Stimulated activated naive CD8-positive, alpha-beta T cell treated with anti-CD3 and anti-CD28 coated beads, Interleukin-15, Interleukin-2, amounts not matched to agents 100 ng/mL and 50 ng/mL, for 24 hours (primary cell): Measurements from ENCODE around the gene CIAO2B.
"Not testable (repeated sequence)": the region's sequence is repeated elsewhere in the genome, so short reads cannot be mapped to it uniquely, and the experiment has no call there.

Experiments used
- H3K27ac Mint-ChIP-seq: one replicate; pipeline ENCODE4 v1.8.0; 2021; ENCODE audit warnings: mild to moderate bottlenecking, mixed read lengths
- H3K27me3 Mint-ChIP-seq: one replicate; pipeline ENCODE4 v1.8.0; 2021; ENCODE audit warnings: mixed read lengths
- H3K36me3 Mint-ChIP-seq: one replicate; pipeline ENCODE4 v1.8.0; 2021; ENCODE audit warnings: low read depth, mixed read lengths
- H3K4me1 Mint-ChIP-seq: one replicate; pipeline ENCODE4 v1.8.0; 2021; ENCODE audit warnings: low read depth, mixed read lengths
- H3K4me3 Mint-ChIP-seq: one replicate; pipeline ENCODE4 v1.8.0; 2021; ENCODE audit warnings: mild to moderate bottlenecking, mixed read lengths
- H3K9me3 Mint-ChIP-seq: one replicate; pipeline ENCODE4 v1.8.0; 2021; ENCODE audit warnings: mixed read lengths

The CIAO2B gene

DNA sequence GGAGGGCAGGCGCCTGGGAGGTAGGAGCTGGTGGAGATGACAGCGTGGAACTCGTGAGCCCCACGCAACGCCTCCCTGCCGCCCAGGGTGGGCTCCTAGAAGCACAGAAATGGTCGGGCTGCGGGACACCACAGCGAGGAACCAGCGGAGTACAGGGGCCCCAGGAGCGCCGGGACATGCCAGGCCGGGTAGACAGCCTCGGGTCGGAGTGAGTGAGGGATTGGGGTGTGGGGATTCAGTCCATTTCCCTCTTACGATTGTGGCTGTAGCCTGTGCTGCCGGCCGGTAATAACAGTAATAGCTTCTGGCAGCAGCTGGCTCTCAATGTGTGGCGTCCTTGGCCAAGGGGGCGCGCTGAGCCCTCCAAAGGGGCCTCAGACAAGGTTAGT is 14.6 kb upstream of the CIAO2B start:
- Mint-ChIP-seq H3K4me3 (peak overlapping the region; percentile 83), H3K36me3 (peaks cover 4% of the 10 kb centered on the region), H3K4me1 (peaks cover 20% of the 10 kb centered on the region), H3K9me3 (no peaks in the 10 kb centered on the region), H3K27ac (no peak overlapping the region), H3K27me3 (peaks cover 48% of the 10 kb centered on the region)

DNA sequence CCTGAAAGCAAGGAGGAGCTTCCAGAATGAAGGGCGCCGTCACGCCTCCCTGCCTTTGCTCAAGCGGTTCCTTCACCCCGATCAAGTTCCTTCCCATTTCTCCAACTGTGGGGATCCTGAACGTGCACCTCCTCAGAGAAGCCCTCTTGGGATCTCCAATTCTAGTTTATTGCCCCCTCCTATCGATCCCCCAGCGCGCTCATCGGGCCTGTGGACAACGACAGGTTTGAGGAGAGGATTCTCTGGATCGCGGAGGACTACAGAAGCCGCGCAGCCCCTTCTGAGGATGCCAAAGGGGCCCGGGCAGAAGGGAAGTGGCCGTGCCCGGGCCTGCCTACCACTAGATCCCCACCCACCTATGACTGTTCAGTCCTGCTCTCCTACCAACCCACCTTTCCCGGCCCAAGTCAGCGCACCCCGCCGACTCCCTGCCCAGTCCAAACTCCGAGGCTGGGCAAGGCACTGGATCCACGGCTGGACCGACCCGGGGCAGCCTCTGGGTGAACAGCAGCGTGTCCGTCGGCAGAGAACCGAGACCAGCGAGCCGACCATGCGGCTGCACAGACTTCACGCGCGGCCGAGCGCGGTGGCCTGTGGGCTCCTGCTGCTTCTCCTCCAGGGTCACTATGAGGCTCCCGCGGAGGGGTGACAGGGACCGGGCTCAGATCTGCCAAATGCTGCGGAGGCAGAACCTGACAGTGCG is 14.1 kb upstream of the CIAO2B start:
- Mint-ChIP-seq H3K4me1 (peaks cover 20% of the 10 kb centered on the region), H3K9me3 (no peaks in the 10 kb centered on the region), H3K27me3 (peaks cover 45% of the 10 kb centered on the region), H3K36me3 (peaks cover 4% of the 10 kb centered on the region), H3K4me3 (peak overlapping the region; percentile 83), H3K27ac (no peak overlapping the region)

DNA sequence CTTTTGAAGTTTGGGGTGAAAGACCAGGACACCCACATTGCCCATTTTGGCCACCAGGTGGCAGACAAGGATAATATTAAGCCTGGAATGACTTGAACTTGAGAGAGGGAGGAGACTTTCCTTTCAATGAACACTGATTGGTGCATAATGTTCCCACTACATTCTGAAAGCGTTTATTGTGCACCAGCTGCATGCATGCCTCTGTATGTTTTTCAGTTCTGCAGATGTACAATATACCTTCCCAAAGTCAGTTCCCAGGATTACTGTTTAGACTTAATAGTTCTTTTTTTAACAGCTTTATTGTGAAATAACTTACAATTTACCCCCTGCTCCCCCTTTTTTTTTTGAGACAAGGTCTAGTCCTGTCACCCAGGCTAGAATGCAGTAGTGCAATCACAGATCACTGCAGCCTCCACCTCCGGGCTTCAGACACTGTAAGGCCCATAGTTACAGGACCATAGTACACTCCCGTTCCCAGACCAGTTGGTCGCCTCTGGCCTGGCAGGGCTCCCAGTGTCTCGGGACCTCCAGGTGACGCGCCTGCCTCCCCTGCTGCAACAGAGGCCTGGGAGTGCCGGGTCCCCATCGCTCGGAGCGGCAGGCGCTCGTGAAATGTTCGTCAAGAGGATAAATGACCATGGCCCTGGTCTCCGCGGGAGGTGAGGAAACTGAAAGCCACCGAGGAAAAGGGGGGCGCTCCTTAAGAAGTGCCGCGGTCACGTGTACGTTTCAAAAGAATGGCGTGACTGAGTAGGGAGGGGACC is 13.3 kb upstream of the CIAO2B start:
- H3K9me3 Mint-ChIP-seq: no peaks in the 10 kb centered on the region
- peaks cover 11% of the 10 kb centered on the region for H3K36me3 Mint-ChIP-seq
- H3K4me3 Mint-ChIP-seq: peak overlapping the region; percentile 83
- H3K4me1 Mint-ChIP-seq: peaks cover 20% of the 10 kb centered on the region
- H3K27ac Mint-ChIP-seq: no peak overlapping the region
- H3K27me3 Mint-ChIP-seq: peaks cover 40% of the 10 kb centered on the region

- Mint-ChIP-seq H3K27ac (no peak overlapping the region), H3K27me3 (peaks cover 36% of the 10 kb centered on the region), H3K4me3 (peak overlapping the region; percentile 83), H3K9me3 (no peaks in the 10 kb centered on the region), H3K4me1 (peaks cover 20% of the 10 kb centered on the region), H3K36me3 (peaks cover 17% of the 10 kb centered on the region)
Observed at GRCh38 chr16:66946974-66947301, 12.7 kb upstream of the CIAO2B start.

GRCh38 chr16:66946541-66946940 is 12.3 kb upstream of the CIAO2B start:
- peaks cover 18% of the 10 kb centered on the region for H3K36me3 Mint-ChIP-seq
- H3K27ac Mint-ChIP-seq: no peak overlapping the region
- H3K9me3 Mint-ChIP-seq: no peaks in the 10 kb centered on the region
- H3K27me3 Mint-ChIP-seq: peaks cover 32% of the 10 kb centered on the region
- no peak overlapping the region for H3K4me3 Mint-ChIP-seq
- peaks cover 20% of the 10 kb centered on the region for H3K4me1 Mint-ChIP-seq

DNA sequence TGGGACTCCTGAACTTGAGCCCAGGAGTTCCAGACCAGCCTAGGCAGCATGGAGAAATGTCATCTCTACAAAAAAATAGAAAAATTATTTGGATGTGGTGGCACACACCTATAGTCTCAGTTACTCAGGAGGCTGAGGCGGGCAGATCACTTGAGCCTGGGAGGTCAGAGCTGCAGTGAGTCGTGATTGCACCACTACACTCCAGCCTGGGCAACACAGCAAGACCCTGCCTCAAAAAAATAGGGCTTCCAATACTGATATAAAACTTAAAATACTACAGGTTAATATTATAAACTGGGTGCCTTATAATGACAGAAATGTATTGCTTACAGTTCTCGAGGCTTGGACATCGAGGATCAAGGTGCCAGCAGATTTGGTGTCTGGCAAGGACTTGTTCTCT is 11.7 kb upstream of the CIAO2B start:
- H3K36me3 Mint-ChIP-seq: peaks cover 18% of the 10 kb centered on the region
- no peak overlapping the region for H3K27ac Mint-ChIP-seq
- H3K9me3 Mint-ChIP-seq: no peaks in the 10 kb centered on the region
- H3K27me3 Mint-ChIP-seq: peaks cover 27% of the 10 kb centered on the region
- no peak overlapping the region for H3K4me3 Mint-ChIP-seq
- H3K4me1 Mint-ChIP-seq: peaks cover 20% of the 10 kb centered on the region

DNA sequence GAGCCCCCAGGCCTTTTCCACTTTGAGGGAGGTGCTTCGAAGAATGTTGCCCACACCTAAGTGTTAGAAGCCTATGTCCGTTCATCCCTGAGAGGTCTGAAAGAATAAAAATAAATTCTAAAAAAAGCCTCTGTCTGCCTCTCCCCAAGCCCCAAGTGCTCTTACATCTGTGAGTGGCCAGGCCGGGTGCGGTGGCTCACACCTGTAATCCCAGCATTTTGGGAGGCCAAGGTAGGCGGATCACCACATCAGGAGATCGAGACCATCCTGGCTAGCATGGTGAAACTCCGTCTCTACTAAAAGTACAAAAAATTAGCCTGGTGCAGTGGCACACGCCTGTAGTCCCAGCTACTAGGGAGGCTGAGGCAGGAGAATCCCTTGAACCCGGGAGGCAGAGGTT is 10.8 kb upstream of the CIAO2B start:
- H3K36me3 Mint-ChIP-seq: peaks cover 19% of the 10 kb centered on the region
- H3K27ac Mint-ChIP-seq, H3K4me3 Mint-ChIP-seq, H3K9me3 Mint-ChIP-seq: not testable (repeated sequence)
- H3K27me3 Mint-ChIP-seq: peaks cover 20% of the 10 kb centered on the region
- H3K4me1 Mint-ChIP-seq: peaks cover 16% of the 10 kb centered on the region

GRCh38 chr16:66944054-66944441 is 9.8 kb upstream of the CIAO2B start:
- H3K4me1 Mint-ChIP-seq: peaks cover 16% of the 10 kb centered on the region
- no peak overlapping the region for H3K4me3 Mint-ChIP-seq
- peaks cover 22% of the 10 kb centered on the region for H3K36me3 Mint-ChIP-seq
- H3K9me3 Mint-ChIP-seq: no peaks in the 10 kb centered on the region
- H3K27ac Mint-ChIP-seq: no peak overlapping the region
- peaks cover 11% of the 10 kb centered on the region for H3K27me3 Mint-ChIP-seq

- Mint-ChIP-seq H3K27ac (no peak overlapping the region), H3K4me1 (peaks cover 13% of the 10 kb centered on the region), H3K27me3 (peaks cover 6% of the 10 kb centered on the region), H3K4me3 (no peak overlapping the region), H3K9me3 (no peaks in the 10 kb centered on the region), H3K36me3 (peaks cover 22% of the 10 kb centered on the region)
Observed at GRCh38 chr16:66943426-66944053, 9.3 kb upstream of the CIAO2B start.

DNA sequence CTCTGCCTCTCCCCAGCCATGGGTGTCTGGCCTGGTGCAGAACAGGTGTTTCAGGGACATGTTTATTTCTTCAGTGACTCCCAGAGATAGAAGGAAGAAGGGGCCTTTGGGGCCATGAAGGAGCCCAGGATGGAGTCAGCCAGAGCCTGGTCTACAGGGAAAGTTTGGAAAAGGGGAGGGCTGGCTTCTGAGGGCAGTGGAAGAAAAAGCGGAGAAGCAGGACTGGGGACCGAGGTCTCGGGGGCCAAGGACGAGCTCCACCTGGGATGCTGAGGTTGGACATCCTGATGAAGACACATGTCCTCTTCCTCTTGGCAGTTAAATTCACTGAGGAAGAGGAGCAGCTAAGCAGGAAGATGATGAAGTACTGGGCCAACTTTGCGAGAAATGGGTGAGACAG is 8.8 kb upstream of the CIAO2B start:
- peaks cover 8% of the 10 kb centered on the region for H3K4me1 Mint-ChIP-seq
- H3K36me3 Mint-ChIP-seq: peaks cover 22% of the 10 kb centered on the region
- H3K9me3 Mint-ChIP-seq: no peaks in the 10 kb centered on the region
- H3K27ac Mint-ChIP-seq: no peak overlapping the region
- no peaks in the 10 kb centered on the region for H3K27me3 Mint-ChIP-seq
- no peak overlapping the region for H3K4me3 Mint-ChIP-seq

- Mint-ChIP-seq H3K36me3 (peaks cover 30% of the 10 kb centered on the region), H3K27me3 (no peaks in the 10 kb centered on the region), H3K4me3 (no peak overlapping the region), H3K4me1 (peaks cover 16% of the 10 kb centered on the region), H3K9me3 (no peaks in the 10 kb centered on the region), H3K27ac (no peak overlapping the region)
Observed at GRCh38 chr16:66940236-66940635, 6.0 kb upstream of the CIAO2B start.

- H3K4me3 Mint-ChIP-seq: no peak overlapping the region
Observed at GRCh38 chr16:66939366-66939765, 5.2 kb upstream of the CIAO2B start.

DNA sequence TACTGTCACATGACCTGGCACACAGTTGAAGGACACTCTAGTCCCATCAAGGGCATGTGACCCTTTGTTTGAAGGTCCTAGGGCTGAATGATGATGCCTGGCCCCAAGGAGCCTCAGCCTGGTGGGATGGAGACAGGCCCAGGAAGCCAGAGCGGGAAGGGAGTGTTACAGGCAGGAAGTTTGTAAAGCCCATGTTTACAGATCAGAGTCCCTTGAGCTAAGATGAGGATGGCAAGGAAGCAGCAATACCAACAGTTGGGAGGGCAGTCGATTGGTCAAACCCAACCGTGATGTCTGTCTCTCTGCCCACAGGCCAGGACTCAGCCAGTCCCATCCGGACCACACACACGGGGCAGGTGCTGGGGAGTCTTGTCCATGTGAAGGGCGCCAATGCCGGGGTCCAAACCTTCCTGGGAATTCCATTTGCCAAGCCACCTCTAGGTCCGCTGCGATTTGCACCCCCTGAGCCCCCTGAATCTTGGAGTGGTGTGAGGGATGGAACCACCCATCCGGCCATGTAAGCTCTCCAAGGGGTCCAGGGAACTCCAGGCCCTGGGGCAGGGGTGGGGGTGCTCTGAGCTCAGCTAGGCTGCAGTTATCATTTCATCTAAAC is 3.6 kb upstream of the CIAO2B start:
- Mint-ChIP-seq H3K9me3 (no peaks in the 10 kb centered on the region), H3K4me3 (no peak overlapping the region), H3K27me3 (no peaks in the 10 kb centered on the region), H3K36me3 (peaks cover 36% of the 10 kb centered on the region), H3K27ac (no peak overlapping the region), H3K4me1 (peaks cover 34% of the 10 kb centered on the region)

More at GRCh38 chr16:66939366-66939765, 5.2 kb upstream of the CIAO2B start:
- peaks cover 19% of the 10 kb centered on the region for H3K4me1 Mint-ChIP-seq
- H3K27me3 Mint-ChIP-seq: no peaks in the 10 kb centered on the region
- H3K9me3 Mint-ChIP-seq: no peaks in the 10 kb centered on the region
- H3K36me3 Mint-ChIP-seq: peaks cover 30% of the 10 kb centered on the region
- no peak overlapping the region for H3K27ac Mint-ChIP-seq

DNA sequence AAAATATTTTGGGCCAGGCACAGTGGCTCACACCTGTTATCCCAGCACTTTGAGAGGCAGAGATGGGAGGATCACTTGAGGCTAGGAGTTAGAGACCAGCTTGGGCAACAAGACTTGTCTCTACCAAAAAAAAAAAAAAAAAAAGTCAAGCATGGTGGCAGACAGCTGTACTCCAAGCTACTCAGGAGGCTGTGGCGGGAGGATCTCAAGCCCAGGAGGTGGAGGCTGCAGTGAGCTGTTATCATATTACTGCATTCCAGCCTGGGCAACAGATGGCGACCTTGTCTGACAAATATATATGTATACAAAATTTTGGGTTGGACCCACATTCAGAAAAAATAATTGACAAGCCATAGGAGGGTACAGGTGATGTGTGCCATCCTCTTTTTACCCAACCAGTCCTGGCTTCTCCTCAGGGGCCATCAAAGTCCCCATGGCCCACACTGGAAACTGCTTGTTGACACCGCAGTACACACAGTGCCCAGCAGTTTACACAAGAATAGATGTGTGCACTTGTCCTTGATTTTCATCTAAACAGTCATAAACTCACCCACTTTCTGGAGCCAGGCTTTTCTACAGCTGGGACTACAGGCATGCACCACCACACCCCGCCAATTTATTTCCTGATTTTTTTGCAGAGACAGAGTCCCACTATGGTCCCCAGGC is 2.8 kb upstream of the CIAO2B start:
- peak overlapping the region; percentile 61 for H3K27ac Mint-ChIP-seq
- peak overlapping the region; percentile 60 for H3K4me3 Mint-ChIP-seq
- no peaks in the 10 kb centered on the region for H3K27me3 Mint-ChIP-seq
- peaks cover 42% of the 10 kb centered on the region for H3K4me1 Mint-ChIP-seq
- no peaks in the 10 kb centered on the region for H3K9me3 Mint-ChIP-seq
- H3K36me3 Mint-ChIP-seq: peaks cover 36% of the 10 kb centered on the region

DNA sequence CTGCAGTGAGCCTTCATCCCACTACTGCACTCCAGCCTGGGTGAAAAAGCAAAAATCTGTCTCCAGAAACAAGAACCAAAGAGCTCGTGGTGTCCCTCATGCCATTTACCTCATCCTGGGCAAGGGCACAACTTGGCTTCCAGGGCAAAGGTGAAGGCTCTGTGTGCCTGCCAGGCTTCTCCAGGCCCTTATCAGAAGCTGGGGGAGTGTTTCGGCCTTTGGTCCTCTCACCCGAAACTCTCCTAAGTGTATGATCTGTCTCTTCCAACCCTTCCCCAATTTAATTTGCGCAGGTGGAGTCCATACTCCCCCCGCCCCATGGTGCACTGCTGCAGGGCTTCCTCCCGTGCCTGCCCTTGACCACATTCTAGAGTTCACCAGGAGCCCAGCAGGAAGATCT is 2.3 kb upstream of the CIAO2B start:
- Mint-ChIP-seq H3K27me3 (no peaks in the 10 kb centered on the region), H3K4me3 (peak overlapping the region; percentile 60), H3K9me3 (no peaks in the 10 kb centered on the region), H3K27ac (peak overlapping the region; percentile 61), H3K36me3 (peaks cover 38% of the 10 kb centered on the region), H3K4me1 (peaks cover 47% of the 10 kb centered on the region)
